GM19468 (cell line): ENCODE measurements around the gene TNRC6B.
A peak's percentile ranks its signal among the peaks of the same experiment; 100 is the strongest.
"Not testable (repeated sequence)": the region's sequence is repeated elsewhere in the genome, so short reads cannot be mapped to it uniquely, and the experiment has no call there.

Source experiments
- ATAC-seq: cut with Tn5 transposase; IDR thresholded peaks from one replicate; pipeline ENCODE4 v1.9.1; 2021; ENCODE audit warnings: mild to moderate bottlenecking, moderate library complexity, moderate number of reproducible peaks; ENCODE audit not compliant: unreplicated experiment; ENCODE audit errors: extremely low read depth

The TNRC6B gene

GRCh38 chr22:40341604-40342003 is 163.9 kb downstream of the TNRC6B start:
- ATAC-seq, result no peak

DNA sequence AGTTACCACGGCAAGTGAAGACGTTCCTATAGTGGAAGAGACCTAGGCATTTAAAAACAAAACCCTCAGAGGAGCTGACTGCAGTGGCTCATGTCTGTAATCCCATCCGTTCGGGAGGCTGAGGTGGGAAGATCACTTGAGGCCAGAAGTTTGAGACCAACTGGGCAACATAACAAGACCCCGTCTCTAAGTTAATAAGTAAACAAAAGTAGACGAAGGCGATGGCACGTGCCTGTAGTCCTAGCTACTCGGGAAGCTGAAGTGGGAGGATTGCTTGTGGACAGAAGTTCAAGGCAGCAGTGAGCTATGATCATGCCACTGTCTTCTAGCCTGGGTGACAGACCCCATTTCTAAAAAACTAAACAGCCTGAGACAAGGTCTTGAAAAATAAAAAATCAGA is 164.8 kb downstream of the TNRC6B start:
- no peak for ATAC-seq

GRCh38 chr22:40345271-40345670 is 167.5 kb downstream of the TNRC6B start:
- no peak for ATAC-seq

DNA sequence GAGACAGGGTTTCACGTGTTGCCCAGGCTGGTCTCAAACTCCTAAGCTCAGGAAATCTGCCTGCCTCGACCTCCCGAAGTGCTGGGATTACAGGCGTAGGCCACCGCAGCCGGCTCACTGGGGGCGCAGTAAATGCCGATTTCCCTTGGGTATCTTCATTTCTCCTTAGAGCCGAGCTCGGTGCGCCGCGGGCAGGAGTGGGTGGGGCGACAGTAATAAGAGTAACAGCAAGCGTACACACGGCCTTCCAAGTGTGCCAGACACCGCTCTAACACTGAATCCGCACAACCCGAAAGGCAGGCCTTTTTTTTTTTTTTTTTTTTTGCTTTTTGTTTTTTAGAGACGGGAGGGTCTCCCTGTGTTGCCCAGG is 168.1 kb downstream of the TNRC6B start:
- ATAC-seq, result no peak

- ATAC-seq, result peak; percentile 53
Measured at GRCh38 chr22:40346185-40347118, 168.7 kb downstream of the TNRC6B start, which contains the start of gene ADSL. Gene ADSL (plus strand): TSS chr22:40346500. CDS start chr22:40346559, 59 bp downstream.

- no peak for ATAC-seq
Measured at GRCh38 chr22:40347300-40347699, 169.6 kb downstream of the TNRC6B start.

- no peak for ATAC-seq
Measured at GRCh38 chr22:40348025-40348658, 170.4 kb downstream of the TNRC6B start.

- ATAC-seq, result no peak
Measured at GRCh38 chr22:40352763-40353162, 175.0 kb downstream of the TNRC6B start.

DNA sequence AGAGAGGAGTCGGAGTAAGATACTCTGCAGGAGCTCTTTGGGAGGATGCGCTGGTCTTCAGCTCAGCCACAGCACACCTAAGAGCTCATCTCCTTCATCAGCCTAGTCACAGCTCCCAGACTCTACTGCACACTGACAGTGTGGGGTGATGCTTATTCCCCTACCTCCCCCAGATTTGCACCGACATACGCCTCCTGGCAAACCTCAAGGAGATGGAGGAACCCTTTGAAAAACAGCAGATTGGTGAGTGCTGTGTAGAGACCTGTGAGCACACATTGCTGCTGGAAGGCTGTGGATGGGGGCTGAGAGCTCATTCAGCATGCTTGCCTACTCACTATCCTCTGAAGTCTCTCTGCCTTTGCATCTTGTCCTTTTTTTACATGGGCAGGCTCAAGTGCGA is 183.4 kb downstream of the TNRC6B start:
- no peak for ATAC-seq

DNA sequence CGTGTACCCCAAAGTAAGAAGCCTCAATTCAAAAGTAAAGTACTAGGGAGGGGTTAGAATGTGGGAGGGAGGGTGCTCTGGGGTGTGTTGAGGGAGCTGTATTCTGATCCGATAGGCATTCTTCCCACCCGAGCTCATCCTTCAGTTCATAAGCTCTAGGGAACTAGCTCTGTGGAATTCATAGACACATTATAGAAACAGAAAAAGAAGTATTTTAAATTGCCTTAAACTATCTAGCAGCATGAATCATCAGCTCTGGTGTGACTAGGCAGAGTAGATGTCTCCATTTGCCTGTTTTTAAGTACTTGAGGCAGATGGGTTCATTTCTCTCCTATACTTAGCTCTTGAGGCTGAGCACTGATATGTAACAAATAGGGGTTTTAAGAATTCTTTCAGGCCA is 185.3 kb downstream of the TNRC6B start:
- no peak for ATAC-seq

DNA sequence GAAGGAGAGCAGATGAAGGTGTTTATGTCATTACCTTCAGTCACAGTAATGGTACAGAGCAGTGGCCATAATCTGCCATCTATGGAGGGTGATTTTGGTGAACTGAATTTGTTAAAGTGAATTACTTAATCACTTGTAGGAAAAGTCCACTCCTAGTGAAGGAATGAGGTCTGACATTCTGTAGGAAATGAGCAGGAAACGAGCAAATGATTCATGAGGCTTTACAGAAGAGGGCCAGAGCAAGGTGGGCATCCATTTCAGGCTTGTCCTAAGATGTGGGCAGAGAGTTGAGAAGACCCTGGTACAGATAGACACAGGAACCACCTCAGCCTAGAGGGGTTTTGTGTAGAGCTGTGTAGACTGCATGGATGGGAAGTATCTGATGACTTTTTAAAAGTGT is 186.7 kb downstream of the TNRC6B start:
- no peak for ATAC-seq

GRCh38 chr22:40366068-40366467 is 188.3 kb downstream of the TNRC6B start:
- no peak for ATAC-seq

- no peak for ATAC-seq
Measured at GRCh38 chr22:40367342-40367741, 189.6 kb downstream of the TNRC6B start.

- no peak for ATAC-seq
Measured at GRCh38 chr22:40368016-40368415, 190.3 kb downstream of the TNRC6B start.

- ATAC-seq, result no peak
Measured at GRCh38 chr22:40368836-40369235, 191.1 kb downstream of the TNRC6B start.

DNA sequence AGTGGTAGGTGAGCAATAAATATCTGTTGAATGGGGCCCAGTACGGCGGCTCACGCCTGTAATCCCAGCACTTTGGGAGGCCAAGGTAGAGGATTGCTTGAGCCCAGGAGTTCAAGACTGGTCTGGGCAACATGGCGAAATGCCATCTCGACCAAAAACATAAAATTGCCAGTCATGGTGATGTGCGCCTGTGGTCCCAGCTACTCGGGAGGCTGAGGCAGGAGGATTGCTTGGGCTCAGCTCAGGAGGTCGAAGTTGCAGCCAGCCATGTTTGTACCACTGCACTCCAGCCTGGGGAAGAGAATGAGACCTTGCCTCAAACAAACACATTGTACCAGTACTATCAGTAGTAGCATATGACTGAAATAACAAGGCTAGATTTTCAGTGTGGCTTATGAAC is 196.8 kb downstream of the TNRC6B start:
- no peak for ATAC-seq

- ATAC-seq, result no peak
Measured at GRCh38 chr22:40376149-40376548, 198.4 kb downstream of the TNRC6B start.

GRCh38 chr22:40377931-40378330 is 200.2 kb downstream of the TNRC6B start:
- no peak for ATAC-seq

DNA sequence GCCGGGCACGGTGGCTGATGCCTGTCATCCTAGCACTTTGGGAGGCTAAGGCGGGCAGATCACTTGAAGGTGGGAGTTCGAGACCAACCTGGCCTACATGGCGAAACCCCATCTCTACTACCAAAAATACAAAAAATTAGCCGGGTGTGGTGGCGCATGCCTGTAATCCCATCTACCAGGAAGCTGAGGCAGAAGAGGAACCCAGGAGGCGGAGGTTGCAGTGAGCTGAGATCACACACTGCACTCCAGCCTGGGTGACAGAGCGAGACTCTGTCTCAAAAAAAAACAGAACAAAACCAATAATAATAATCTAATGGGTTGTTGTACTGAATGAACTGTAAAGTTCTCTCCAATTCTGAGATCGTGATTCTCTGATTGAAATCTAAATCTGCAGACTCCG is 200.7 kb downstream of the TNRC6B start:
- ATAC-seq, result not testable (repeated sequence)

GRCh38 chr22:40381461-40381860 is 203.7 kb downstream of the TNRC6B start:
- no peak for ATAC-seq

DNA sequence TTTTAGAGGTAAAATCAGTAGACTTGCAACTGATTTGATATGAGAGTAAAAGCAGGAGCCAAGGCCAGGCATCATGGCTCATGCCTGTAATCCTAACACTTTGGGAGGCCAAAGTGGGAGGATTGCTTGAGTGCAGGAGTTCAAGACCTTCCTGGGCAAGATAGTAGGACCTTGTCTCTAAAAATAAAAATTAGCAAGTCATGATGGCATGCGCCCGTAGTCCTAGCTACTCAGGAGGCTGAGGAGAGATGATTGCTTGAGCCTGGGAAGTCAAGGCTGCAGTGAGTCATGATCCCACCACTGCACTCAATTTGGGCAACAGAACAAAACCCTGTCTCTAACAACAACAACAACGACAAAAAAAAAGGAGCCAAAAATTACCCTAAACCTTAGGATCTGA is 206.2 kb downstream of the TNRC6B start:
- ATAC-seq, result no peak
